ENCODE data around the gene CNKSR3. TPM values are rescaled to one million over a fixed set of nuclear protein-coding genes. Genes with fewer than 3 reads are reported as not detected.

The CNKSR3 gene
- total and polyA plus RNA-seq, 2 of the 8 experiments (the other 6 are each of a cell fraction or from before 2014, with no cell fraction given), result 1.2 to 6.2 TPM

- no peak overlapping the region for H3K9ac ChIP-seq (replicated peaks in 1 of 4; ENCODE audit: extremely low read depth in 1 of 4, low read depth in 3 of 4, low read length in 3 of 4)
- H3K27ac ChIP-seq (ENCODE audit: low read depth, low read length), result no peak overlapping the region
- H3K4ac ChIP-seq (replicated peaks; ENCODE audit: insufficient read length, low read depth, low read length), result no peak overlapping the region
- no peak overlapping the region for H3K23ac ChIP-seq (ENCODE audit: insufficient read length)
- ChIA-PET CTCF (ENCODE audit: partially characterized antibody) (interaction anchor here (0.8 to 1.4 kb wide), 2 partner anchors 15 to 16 kb away, joined by 3 to 4 read pairs; no protein-coding TSS in a partner anchor), POLR2A (ENCODE audit: partially characterized antibody) (interaction anchor here (1.3 to 1.4 kb wide), 2 partner anchors 16 to 26 kb away, joined by 3 read pairs; partner anchors contain the start of gene CNKSR3)
- H4K5ac ChIP-seq (ENCODE audit: insufficient read length, low read depth, low read length), result no peak overlapping the region
- H3K18ac ChIP-seq (ENCODE audit: extremely low read depth, low read length), result no peak overlapping the region
- no peaks in the 10 kb centered on the region for H4K20me1 ChIP-seq (replicated peaks in 1 of 2; ENCODE audit: control insufficient read depth in 1 of 2, insufficient read depth in 2 of 2, low read length in 2 of 2)
- no peak overlapping the region for H2BK120ac ChIP-seq (replicated peaks; ENCODE audit: low read depth, low read length)
- H3K9me3 ChIP-seq (ENCODE audit: insufficient read depth in 2 of 2, low read depth in 1 of 2, low read length in 1 of 2), result no peaks in the 10 kb centered on the region
- no peak overlapping the region for H2AK5ac ChIP-seq (ENCODE audit: low read depth, low read length)
- FAIRE-seq (no peak), DNase-seq (ENCODE audit: low read depth in 1 of 2, low spot score in 2 of 2) (no peak)
- no peak overlapping the region for H2BK20ac ChIP-seq (ENCODE audit: low read length)
- H2BK12ac ChIP-seq (ENCODE audit: low read depth, low read length), result no peak overlapping the region
- no peaks in the 10 kb centered on the region for H3K79me2 ChIP-seq (ENCODE audit: control insufficient read depth in 1 of 2, insufficient read depth in 2 of 2, low read length in 2 of 2)
- H3K14ac ChIP-seq (ENCODE audit: insufficient read length), result no peak overlapping the region
- peaks cover 4 to 15% (median 13%) of the 10 kb centered on the region in 4 experiments for H3K4me1 ChIP-seq (replicated peaks in 1 of 4; ENCODE audit: control insufficient read depth in 3 of 4, insufficient read depth in 4 of 4, low read length in 3 of 4)
- no peak overlapping the region for H4K91ac ChIP-seq (replicated peaks; ENCODE audit: insufficient read length, low read length)
- 86% methylated on average over 7 of the region's 7 CpGs; no CpG with 5 or more reads in 1 of the 2 experiments for whole genome bisulfite sequencing, 2 experiments (ENCODE audit: extremely low coverage in 1 of 2, insufficient coverage in 1 of 2, insufficient read length in 1 of 2, insufficient replicate concordance in 2 of 2, low coverage in 1 of 2, low lambda C conversion rate in 2 of 2, missing lambda C conversion rate in 1 of 2)
- no peaks in the 10 kb centered on the region for H3K79me1 ChIP-seq (ENCODE audit: low read depth, low read length)
- no peaks in the 10 kb centered on the region for H3K36me3 ChIP-seq (ENCODE audit: control insufficient read depth in 2 of 4, insufficient read depth in 4 of 4, low read length in 3 of 4)
- H2BK5ac ChIP-seq (ENCODE audit: low read depth, low read length), result no peak overlapping the region
- peaks cover 0 to 2% (median 0%) of the 10 kb centered on the region in 4 experiments; a peak in 3 of 7 replicates for H3K27me3 ChIP-seq (replicated peaks in 1 of 4; ENCODE audit: control insufficient read depth in 3 of 4, extremely low read depth in 1 of 4, insufficient read depth in 3 of 4, low read length in 3 of 4)
- no peak overlapping the region for H4K8ac ChIP-seq (ENCODE audit: extremely low read depth, insufficient read depth, low read length)
- H2AFZ ChIP-seq (ENCODE audit: low read length), result no peak overlapping the region
- no peaks in the 10 kb centered on the region for H3K23me2 ChIP-seq (ENCODE audit: low read depth, low read length)
- H3K56ac ChIP-seq (replicated peaks; ENCODE audit: insufficient read length, low read depth, low read length), result no peak overlapping the region
- no peak overlapping the region; a peak in 1 of 4 replicates for H3K4me2 ChIP-seq (ENCODE audit: insufficient read depth in 1 of 2, low read depth in 2 of 2, low read length in 2 of 2)
- H2BK15ac ChIP-seq (ENCODE audit: low read length), result no peak overlapping the region
- no peak overlapping the region for H3K4me3 ChIP-seq (ENCODE audit: extremely low read depth in 1 of 4, insufficient read depth in 2 of 4, low read depth in 3 of 4, low read length in 4 of 4)
- TF ChIP-seq FOSL1 (IDR thresholded peaks at IDR 0.05; ENCODE audit: insufficient read depth, low read depth, low read length) (no peak), TAF1 (IDR thresholded peaks at IDR 0.05; ENCODE audit: low read depth, low read length) (no peak), EGR1 (IDR thresholded peaks at IDR 0.05; ENCODE audit: borderline replicate concordance, low read depth, low read length) (no peak), SP4 (IDR thresholded peaks at IDR 0.05; ENCODE audit: low read length) (no peak), PHF8 (conservative IDR thresholded peaks at IDR 0.05; ENCODE audit: low read depth, low read length) (no peak), GABPA (IDR thresholded peaks at IDR 0.05; ENCODE audit: borderline replicate concordance, insufficient read depth, low read length) (no peak), BCL11A (IDR thresholded peaks at IDR 0.05; ENCODE audit: low read depth in 2 of 2, low read length in 2 of 2) (no peak), CBX8 (IDR thresholded peaks at IDR 0.05; ENCODE audit: borderline replicate concordance, low read depth, low read length) (no peak), MAFK (IDR thresholded peaks at IDR 0.05; ENCODE audit: low read depth, low read length) (no peak), CEBPB (IDR thresholded peaks at IDR 0.05; ENCODE audit: low read depth, low read length) (no peak), MAX (IDR thresholded peaks at IDR 0.05) (no peak), CTBP2 (IDR thresholded peaks at IDR 0.05; ENCODE audit: borderline replicate concordance, insufficient read depth, insufficient read length, low read length) (no peak), USF2 (IDR thresholded peaks at IDR 0.05; ENCODE audit: low read length) (no peak)
Measured at GRCh38 chr6:154536255-154536654, 25.8 kb upstream of the CNKSR3 start.
